ENCODE data around the gene FAM20C.

Gene FAM20C

GRCh38 chr7:159370-160270 is 32.8 kb upstream of the FAM20C start:
- DNase-seq = no peak

DNA sequence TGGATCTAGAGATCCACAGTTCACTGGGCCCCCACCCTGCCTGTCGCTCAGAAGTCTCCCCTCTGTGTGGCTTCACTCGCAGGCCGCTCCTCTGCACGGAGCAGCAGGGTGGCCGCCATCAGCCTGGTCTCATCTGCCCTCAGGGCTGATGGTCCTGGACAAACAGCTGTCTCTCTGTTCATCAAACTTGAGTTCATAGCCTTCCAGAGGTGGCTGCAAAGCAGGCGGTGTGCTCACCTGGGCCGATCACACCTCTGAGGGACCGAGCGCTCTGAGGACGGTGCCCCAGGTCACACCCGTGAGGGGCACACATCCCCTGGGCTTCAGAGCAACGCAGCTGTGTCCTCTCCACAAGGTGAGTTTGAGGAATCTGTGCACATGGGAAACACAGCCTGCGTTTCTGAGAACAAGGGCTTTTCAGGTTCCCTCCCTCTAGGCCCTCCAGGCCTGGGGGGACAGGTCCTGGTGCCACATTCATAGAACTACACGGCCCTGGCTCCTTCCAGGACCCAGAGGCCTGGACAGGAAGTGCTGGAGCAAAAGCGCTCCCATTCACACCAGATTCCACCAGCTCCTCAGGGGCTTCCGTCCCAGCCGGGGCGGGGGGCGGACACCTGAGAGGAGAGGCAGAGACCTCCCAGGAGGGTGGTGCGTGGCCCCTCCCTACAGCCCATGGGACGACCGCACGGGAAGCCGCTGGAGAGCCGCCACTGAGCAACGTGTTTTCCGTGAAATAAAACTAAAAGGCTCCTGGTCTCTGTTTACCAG is 31.2 kb upstream of the FAM20C start:
- no peak for DNase-seq

GRCh38 chr7:162632-163297 is 29.6 kb upstream of the FAM20C start:
- DNase-seq = no peak

- DNase-seq = no peak
These were observed 29.1 kb upstream of the FAM20C start for GRCh38 chr7:163298-163695.

- no peak for DNase-seq
These were observed 28.1 kb upstream of the FAM20C start for GRCh38 chr7:163971-164881.

- no peak for DNase-seq
These were observed 27.3 kb upstream of the FAM20C start for GRCh38 chr7:164882-165660.

GRCh38 chr7:165661-166337 is 26.6 kb upstream of the FAM20C start:
- no peak for DNase-seq

GRCh38 chr7:166338-167060 is 25.9 kb upstream of the FAM20C start:
- DNase-seq = no peak

- DNase-seq = no peak
These were observed 25.1 kb upstream of the FAM20C start for GRCh38 chr7:167090-167855.

GRCh38 chr7:167976-168791 is 24.2 kb upstream of the FAM20C start:
- DNase-seq = no peak

GRCh38 chr7:169276-170172 is 22.8 kb upstream of the FAM20C start:
- no peak for DNase-seq

DNA sequence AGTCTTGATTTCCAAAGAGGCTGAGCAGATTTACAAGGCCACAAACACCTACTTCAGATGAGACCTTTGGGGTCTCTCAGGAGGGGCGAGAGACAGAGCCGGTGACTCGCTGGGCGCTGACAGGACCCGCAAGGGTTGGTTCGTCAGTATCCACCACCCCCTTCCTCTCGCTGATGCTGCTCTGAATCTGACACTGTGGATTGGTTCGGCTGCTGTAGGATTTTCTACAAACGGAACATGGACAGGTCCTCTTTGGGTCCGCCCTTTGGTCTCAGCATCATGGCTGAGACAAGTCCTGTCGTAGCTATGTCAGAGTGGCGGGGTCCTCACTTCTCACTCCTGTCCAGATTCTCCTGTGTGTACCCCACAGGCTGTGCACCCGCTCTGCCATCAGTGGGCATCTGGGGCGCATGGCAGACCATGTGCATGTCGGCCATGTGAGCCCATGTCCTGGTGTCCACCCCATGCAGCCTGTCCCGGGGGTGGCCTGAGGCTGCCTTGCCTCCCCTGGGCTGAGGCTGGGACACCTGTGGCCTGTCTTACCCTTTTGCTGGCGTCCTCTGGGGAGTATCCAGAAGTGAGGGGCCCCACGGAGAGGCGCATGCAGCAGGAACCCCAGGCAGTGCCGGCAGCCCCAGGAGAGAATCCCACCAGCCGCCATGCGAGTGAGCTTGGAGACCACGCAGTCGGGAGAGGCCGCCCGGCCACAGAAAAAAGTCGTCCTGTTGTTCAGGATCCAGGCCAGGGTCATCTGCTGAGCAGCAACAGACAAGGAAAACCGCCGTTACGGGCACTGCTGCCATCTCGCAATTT is 21.6 kb upstream of the FAM20C start:
- no peak for DNase-seq

- no peak for DNase-seq
These were observed 20.9 kb upstream of the FAM20C start for GRCh38 chr7:171364-171904.

DNA sequence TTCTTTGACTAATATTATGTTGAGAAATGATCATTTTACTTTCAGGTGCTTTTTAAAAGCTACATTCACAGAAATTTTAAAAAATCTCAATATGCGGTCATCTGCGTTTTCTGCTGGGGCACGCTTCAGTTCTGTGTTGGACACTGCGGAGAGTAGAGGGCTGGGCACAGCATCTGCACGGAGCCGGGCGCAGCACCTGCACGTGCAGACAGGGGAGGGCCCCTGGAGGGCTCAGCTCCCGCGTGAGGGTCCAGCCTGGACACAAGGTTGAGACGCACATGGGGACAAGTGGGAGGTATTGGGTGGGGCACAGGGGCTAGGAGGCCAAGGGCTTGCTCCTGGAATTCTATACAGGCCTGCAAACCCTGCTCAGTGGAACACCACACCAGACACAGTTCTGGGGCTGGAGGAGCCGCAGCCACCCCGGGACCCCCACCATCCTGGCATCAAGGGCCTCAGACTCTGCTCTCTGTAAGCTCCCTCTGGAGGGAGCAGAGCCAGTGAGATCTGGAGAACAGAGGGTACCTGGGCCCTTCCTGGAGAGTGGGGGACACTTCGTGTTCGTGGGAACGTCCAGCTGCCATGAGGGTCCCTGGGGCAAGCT is 20.4 kb upstream of the FAM20C start:
- DNase-seq = no peak

DNA sequence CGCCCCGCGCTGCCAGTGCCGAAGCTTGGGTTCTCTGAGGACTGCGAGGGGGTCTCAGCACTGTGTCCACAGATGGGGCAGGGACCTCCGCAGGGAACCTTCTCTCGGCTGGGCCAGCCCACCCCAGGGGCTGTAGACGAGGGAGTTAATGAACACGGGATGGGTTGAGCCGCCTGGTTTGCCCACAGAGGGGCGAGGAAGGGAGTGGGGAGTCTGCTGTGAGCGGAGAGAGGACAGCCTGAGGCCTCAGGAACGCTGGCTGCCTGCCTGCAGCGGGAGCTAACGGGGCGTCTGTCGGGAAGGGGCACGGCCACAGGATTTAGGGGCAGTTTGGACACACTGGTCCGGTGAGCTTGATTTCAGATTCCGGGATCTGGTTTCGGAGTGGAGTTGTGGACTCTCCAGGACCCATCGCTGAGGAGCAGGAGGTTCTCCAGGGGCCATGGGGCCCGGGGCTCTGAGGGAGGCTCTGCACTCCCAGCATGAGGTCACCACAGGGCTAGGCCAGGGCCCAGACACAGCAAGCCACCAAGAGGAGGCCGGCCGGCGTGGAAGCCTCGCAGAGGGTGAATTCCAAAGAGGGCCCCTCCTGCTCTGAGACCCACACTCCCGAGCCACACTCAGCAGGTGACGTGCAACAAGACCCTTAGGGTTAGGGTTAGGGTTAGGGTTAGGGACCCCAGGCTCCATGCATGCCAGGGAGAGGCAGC is 19.0 kb upstream of the FAM20C start:
- no peak for DNase-seq
